HepG2 (cell line): ENCODE measurements around the gene ANKRD13D.

Experiments
- ELF3 ChIP-seq: IDR thresholded peaks from 2 replicates; pipeline ENCODE4 v1.6.1; 2016; ENCODE audit warnings: missing genetic modification reagents, missing compliant biosample characterization
- FOSL1 ChIP-seq: sonication (generic); formaldehyde crosslinking; IDR thresholded peaks from 2 replicates; pipeline ENCODE4 v1.9.0; 2021; ENCODE audit warnings: missing genetic modification reagents, borderline replicate concordance
- MIER3 ChIP-seq: IDR thresholded peaks from 2 replicates; pipeline ENCODE4 v1.6.1; 2016; ENCODE audit warnings: missing compliant biosample characterization, borderline replicate concordance
- TF ChIP-seq, protein P1 (sequence below): sonication (generic); formaldehyde crosslinking; IDR thresholded peaks from 2 replicates; pipeline ENCODE4 v1.5.0; 2020; ENCODE audit warnings: mild to moderate bottlenecking, missing genetic modification reagents, moderate library complexity

DNA sequence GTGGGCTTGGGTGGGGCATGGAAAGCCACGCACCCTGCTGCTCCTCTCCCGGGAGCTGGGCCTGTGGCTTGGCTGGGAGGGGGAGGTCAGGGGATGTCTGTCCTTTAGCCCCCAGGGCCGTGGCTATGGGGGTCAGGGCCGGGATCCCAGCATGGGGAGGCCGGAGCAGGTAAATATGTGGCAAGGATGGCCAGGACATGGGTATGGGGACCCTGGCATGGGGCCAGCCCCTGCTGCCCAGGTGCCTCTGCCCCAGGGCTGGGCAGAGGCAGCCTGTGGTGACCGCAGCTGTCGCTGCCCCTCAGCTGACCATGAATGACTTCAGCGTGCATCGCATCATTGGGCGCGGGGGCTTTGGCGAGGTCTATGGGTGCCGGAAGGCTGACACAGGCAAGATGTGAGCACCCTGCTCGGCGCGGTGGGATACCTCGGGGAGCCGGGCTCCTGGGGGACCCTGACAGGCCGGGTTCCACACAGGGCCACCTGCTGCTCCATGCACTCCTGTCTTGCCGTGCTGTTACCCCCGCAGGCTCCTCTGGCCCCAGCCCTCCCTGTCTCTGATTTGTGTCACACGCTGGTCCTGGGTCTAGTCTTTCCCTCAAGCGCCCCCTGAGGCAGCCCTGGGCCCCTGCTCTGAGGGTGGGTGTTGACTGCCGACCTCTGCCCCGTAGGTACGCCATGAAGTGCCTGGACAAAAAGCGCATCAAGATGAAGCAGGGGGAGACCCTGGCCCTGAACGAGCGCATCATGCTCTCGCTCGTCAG lies 8.1 kb upstream of the ANKRD13D start:
- TF ChIP-seq FOSL1 (CRISPR knock-in tag): no peak
- TF ChIP-seq, protein P1, sequence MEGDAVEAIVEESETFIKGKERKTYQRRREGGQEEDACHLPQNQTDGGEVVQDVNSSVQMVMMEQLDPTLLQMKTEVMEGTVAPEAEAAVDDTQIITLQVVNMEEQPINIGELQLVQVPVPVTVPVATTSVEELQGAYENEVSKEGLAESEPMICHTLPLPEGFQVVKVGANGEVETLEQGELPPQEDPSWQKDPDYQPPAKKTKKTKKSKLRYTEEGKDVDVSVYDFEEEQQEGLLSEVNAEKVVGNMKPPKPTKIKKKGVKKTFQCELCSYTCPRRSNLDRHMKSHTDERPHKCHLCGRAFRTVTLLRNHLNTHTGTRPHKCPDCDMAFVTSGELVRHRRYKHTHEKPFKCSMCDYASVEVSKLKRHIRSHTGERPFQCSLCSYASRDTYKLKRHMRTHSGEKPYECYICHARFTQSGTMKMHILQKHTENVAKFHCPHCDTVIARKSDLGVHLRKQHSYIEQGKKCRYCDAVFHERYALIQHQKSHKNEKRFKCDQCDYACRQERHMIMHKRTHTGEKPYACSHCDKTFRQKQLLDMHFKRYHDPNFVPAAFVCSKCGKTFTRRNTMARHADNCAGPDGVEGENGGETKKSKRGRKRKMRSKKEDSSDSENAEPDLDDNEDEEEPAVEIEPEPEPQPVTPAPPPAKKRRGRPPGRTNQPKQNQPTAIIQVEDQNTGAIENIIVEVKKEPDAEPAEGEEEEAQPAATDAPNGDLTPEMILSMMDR (CRISPR knock-in tag): no peak
- no peak for TF ChIP-seq ELF3 (CRISPR knock-in tag)
- no peak for TF ChIP-seq MIER3 (CRISPR knock-in tag)
